WTC11 (cell line): ENCODE data around the gene NTF3.

Source experiments
- ATF6 ChIP-seq: sonication (generic); formaldehyde crosslinking; IDR thresholded peaks from 2 replicates; pipeline ENCODE4 v1.8.1; 2023; ENCODE audit warnings: mild to moderate bottlenecking, missing genetic modification reagents
- CTCF ChIP-seq: fragments of 200-600 bp; IDR thresholded peaks from 2 replicates; pipeline ENCODE4 v1.8.0; 2022; ENCODE audit warnings: antibody characterized with exemption
- NFE2L1 ChIP-seq: sonication (generic); formaldehyde crosslinking; IDR thresholded peaks from 2 replicates; pipeline ENCODE4 v1.8.1; 2023; ENCODE audit warnings: missing genetic modification reagents
- NR2C2 ChIP-seq: sonication (generic); formaldehyde crosslinking; IDR thresholded peaks from 2 replicates; pipeline ENCODE4 v1.8.0; 2022; ENCODE audit warnings: mild to moderate bottlenecking, missing genetic modification reagents
- TEAD4 ChIP-seq: sonication (generic); formaldehyde crosslinking; IDR thresholded peaks from 2 replicates; pipeline ENCODE4 v1.8.0; 2022; ENCODE audit warnings: mild to moderate bottlenecking, missing genetic modification reagents
- ZNF263 ChIP-seq: sonication (generic); formaldehyde crosslinking; IDR thresholded peaks from 2 replicates; pipeline ENCODE4 v1.8.1; 2022; ENCODE audit warnings: low read depth, mild to moderate bottlenecking, moderate library complexity, missing genetic modification reagents

- TF ChIP-seq ZNF263 (CRISPR knock-in tag) (no peak), NFE2L1 (CRISPR knock-in tag) (no peak), NR2C2 (no peak), CTCF (no peak), TEAD4 (CRISPR knock-in tag) (no peak), ATF6 (CRISPR knock-in tag) (no peak)
Observed at GRCh38 chr12:5456030-5456429, 24.1 kb downstream of the NTF3 start.
